Adrenal gland (tissue), 12 donors: Measurements from ENCODE around the gene GPR6. TPM values are rescaled to one million over a fixed set of nuclear protein-coding genes. Genes with fewer than 3 reads are reported as not detected.

Experiments
- DNase-seq, 7 donors: peaks; one replicate each; pipeline ENCODE4 v3.0.0-alpha.2; 2019 to 2020
- H3K27ac ChIP-seq, 5 donors: fragments of 200-600 bp; sonication (generic) in 4 of 5; 1 replicate in 3 of 5; 2 replicates in 2 of 5; pipeline versions ENCODE4 v1.5.1 to v1.8.0; 2016 to 2020; ENCODE audit warnings: mild to moderate bottlenecking in 1 of 5
- H3K27me3 ChIP-seq: fragments of 200-600 bp; 2 replicates; pipeline ENCODE4 v1.8.0; 2021
- H3K36me3 ChIP-seq, 2 donors: fragments of 200-600 bp; replicated peaks in 1 of 2; 1 replicate in 1 of 2; 2 replicates in 1 of 2; pipeline versions ENCODE4 v1.5.1 to v1.8.0; 2018 to 2022
- H3K4me1 ChIP-seq, 2 donors: fragments of 200-600 bp; replicated peaks in 1 of 2; 1 replicate in 1 of 2; 2 replicates in 1 of 2; pipeline versions ENCODE4 v1.5.1 to v1.8.0; 2018 to 2021
- H3K4me3 ChIP-seq, 4 donors: fragments of 200-600 bp; sonication (generic) in 3 of 4; one replicate each; pipeline ENCODE4 v1.5.1; 2016 to 2018
- H3K9me3 ChIP-seq, 3 donors: fragments of 200-600 bp; sonication (generic) in 1 of 3; replicated peaks in 1 of 3; 1 replicate in 2 of 3; 2 replicates in 1 of 3; pipeline versions ENCODE4 v1.5.1 to v1.8.0; 2016 to 2021
- POLR2A ChIP-seq, 2 donors: fragments of 450-650 bp; IDR thresholded peaks; one replicate each; pipeline ENCODE4 v1.6.1; 2017; ENCODE audit warnings: antibody characterized with exemption in 2 of 2, mild to moderate bottlenecking in 2 of 2, moderate library complexity in 1 of 2
- WGBS, 4 donors: extraction: QIAGEN DNeasy Blood & Tissue Kit in 2 of 4; methylation state at CpG; one replicate each; pipeline versions ENCODE4 v1.1.5 to v1.1.7; 2013 to 2017; 5-methylcytosine and 5-hydroxymethylcytosine counted together
- intact Hi-C, 2 donors: fragments of 100-400 bp; cut with DNase I; formaldehyde crosslinking; loops; one replicate each; pipeline versions ENCODE4 v1.14.1 to v1.15.0; 2022 to 2023
- polyA plus RNA-seq, 3 donors: library from polyadenylated mRNA; stranded (reverse); fragments of 200-250 nt in 2 of 3; fragments of 350-450 nt in 1 of 3; fragmentation: Illumina TruSeq in 1 of 3; extraction: RNeasy Lipid Tissue Mini Kit (QIAGEN cat#74804) in 1 of 3; gene quantifications; one replicate each; pipeline ENCODE4 v1.2.3, GENCODE V29; 2013 to 2014
- total RNA-seq, 9 donors: library from RNA; depleted of rRNA in 4 of 9; stranded (reverse); fragments of >200 nt in 4 of 9; fragments of 120-200 nt in 1 of 9; fragmentation: NEBNext Ultra II Directional in 1 of 9; extraction: Animal tissue kit (Norgen Biotek cat#: 25700) in 1 of 9; gene quantifications; one replicate each; pipeline versions ENCODE4 v1.1.0 to v1.2.4, GENCODE V29; 2013 to 2023
- TF ChIP-seq, protein P1 (sequence below), 6 experiments: fragments of 450-650 bp in 4 of 6; fragments of 200-600 bp in 2 of 6; sonication (generic) in 1 of 6; IDR thresholded peaks; 1 replicate in 5 of 6; 2 replicates in 1 of 6; pipeline versions ENCODE4 v1.5.1 to v1.8.0; 2016 to 2021; ENCODE audit warnings: antibody characterized with exemption in 6 of 6, mild to moderate bottlenecking in 2 of 6, moderate library complexity in 1 of 6
- donor health status: healthy with polysubstance abuse.
- donor health status: Bipolar disorder and iron deficiency.
- donor health status: DM: yes; HTN: yes; CAD: no.
- donor health status: DM: no; HTN: no; CAD: no.
- donor health status: DM: no; HTN: no; CAD: no.
- donor health status: DM: yes; HTN: yes; CAD: no.

GPR6 gene
- total and polyA plus RNA-seq, 12 donors: not detected

DNA sequence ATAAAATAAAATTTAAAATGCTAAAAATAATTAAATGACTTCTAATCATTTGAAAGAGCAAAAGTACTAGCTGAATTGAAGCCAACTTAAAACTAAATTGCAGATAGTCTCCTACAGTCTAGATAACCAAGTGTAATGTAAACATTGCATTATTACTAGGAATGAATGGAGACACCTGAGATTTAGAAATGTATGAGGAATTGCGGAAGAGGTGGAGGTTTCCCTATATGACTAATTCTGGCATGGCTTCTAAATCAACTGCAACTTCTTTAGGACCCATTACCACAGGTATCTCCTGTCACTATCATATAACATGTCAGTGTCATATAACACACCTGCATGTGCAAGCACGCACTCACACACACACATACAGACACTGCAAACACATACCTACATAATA is 13.2 kb upstream of the GPR6 start:
- 94 to 100% (median 96%) methylated on average over 2 of the region's 2 CpGs for WGBS, 4 donors

DNA sequence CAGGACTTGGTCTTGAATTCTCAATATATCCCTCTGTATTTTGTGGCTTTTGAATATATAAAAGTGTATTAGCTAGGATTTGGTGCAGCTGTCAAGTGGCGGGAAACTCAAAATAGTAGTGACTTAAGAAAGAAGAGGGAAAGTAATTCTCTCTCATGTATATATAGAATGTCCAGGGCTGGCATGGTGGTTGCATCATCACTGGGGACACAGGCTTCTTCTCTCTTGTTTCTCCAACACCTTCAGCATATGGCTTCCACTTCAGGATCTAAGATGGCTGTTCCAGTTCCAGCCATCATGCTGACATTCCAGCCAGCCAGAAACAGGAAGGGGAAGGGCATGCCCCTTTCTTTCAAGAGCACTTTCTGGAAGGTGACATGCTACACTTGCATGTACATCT is 11.8 kb upstream of the GPR6 start:
- H3K9me3 ChIP-seq: no peaks in the 10 kb centered on the region
- 96 to 100% (median 97%) methylated on average over 1 of the region's 1 CpG for WGBS, 4 donors
- H3K27ac ChIP-seq: no peak overlapping the region
- no peak for TF ChIP-seq POLR2A (IDR thresholded peaks at IDR 0.05)
- TF ChIP-seq, protein P1, sequence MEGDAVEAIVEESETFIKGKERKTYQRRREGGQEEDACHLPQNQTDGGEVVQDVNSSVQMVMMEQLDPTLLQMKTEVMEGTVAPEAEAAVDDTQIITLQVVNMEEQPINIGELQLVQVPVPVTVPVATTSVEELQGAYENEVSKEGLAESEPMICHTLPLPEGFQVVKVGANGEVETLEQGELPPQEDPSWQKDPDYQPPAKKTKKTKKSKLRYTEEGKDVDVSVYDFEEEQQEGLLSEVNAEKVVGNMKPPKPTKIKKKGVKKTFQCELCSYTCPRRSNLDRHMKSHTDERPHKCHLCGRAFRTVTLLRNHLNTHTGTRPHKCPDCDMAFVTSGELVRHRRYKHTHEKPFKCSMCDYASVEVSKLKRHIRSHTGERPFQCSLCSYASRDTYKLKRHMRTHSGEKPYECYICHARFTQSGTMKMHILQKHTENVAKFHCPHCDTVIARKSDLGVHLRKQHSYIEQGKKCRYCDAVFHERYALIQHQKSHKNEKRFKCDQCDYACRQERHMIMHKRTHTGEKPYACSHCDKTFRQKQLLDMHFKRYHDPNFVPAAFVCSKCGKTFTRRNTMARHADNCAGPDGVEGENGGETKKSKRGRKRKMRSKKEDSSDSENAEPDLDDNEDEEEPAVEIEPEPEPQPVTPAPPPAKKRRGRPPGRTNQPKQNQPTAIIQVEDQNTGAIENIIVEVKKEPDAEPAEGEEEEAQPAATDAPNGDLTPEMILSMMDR (IDR thresholded peaks at IDR 0.05): no peak
- H3K4me3 ChIP-seq: no peak overlapping the region
- no peak for DNase-seq
- intact Hi-C loops: no loop called here
- no peaks in the 10 kb centered on the region for H3K4me1 ChIP-seq
- H3K27me3 ChIP-seq: no peaks in the 10 kb centered on the region
- H3K36me3 ChIP-seq: no peaks in the 10 kb centered on the region

More for the DNA sequence above, 13.2 kb upstream of the GPR6 start:
- no peaks in the 10 kb centered on the region for H3K4me1 ChIP-seq
- no peak overlapping the region for H3K27ac ChIP-seq
- no peaks in the 10 kb centered on the region for H3K27me3 ChIP-seq
- H3K36me3 ChIP-seq: no peaks in the 10 kb centered on the region
- no peak overlapping the region for H3K4me3 ChIP-seq
- intact Hi-C loops: no loop called here
- TF ChIP-seq POLR2A (IDR thresholded peaks at IDR 0.05): no peak
- TF ChIP-seq, protein P1 (IDR thresholded peaks at IDR 0.05): no peak
- no peak for DNase-seq
- no peaks in the 10 kb centered on the region for H3K9me3 ChIP-seq

DNA sequence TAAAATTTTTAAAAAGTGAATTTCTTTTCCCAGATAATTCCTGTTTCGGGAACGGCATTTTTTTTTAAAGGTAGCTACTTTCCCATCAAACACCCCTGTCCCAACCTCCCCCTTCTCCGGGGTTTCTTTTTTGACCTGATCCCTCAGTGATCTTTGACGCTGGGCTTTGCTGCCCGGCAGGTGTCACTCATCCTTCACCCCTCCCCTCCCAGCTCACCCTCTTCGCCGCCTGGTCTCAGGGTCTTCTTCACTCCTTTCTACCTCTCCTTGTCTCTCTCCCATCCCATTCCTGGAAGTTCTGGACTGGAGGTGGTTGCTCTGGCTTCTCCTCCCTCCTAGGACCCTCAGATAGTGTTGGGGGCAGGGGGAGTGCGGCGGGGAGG is 329 bp upstream of the GPR6 start:
- H3K36me3 ChIP-seq: no peaks in the 10 kb centered on the region
- no peaks in the 10 kb centered on the region for H3K4me1 ChIP-seq
- peaks cover 47% of the 10 kb centered on the region for H3K27me3 ChIP-seq
- no peaks in the 10 kb centered on the region for H3K9me3 ChIP-seq
- 15 to 18% (median 16%) methylated on average over 9 of the region's 9 CpGs for WGBS, 4 donors
- TF ChIP-seq POLR2A (IDR thresholded peaks at IDR 0.05): no peak
- TF ChIP-seq, protein P1 (IDR thresholded peaks at IDR 0.05): no peak
- intact Hi-C loops: no loop called here
- no peak overlapping the region for H3K4me3 ChIP-seq
- no peak overlapping the region for H3K27ac ChIP-seq
- DNase-seq: no peak

DNA sequence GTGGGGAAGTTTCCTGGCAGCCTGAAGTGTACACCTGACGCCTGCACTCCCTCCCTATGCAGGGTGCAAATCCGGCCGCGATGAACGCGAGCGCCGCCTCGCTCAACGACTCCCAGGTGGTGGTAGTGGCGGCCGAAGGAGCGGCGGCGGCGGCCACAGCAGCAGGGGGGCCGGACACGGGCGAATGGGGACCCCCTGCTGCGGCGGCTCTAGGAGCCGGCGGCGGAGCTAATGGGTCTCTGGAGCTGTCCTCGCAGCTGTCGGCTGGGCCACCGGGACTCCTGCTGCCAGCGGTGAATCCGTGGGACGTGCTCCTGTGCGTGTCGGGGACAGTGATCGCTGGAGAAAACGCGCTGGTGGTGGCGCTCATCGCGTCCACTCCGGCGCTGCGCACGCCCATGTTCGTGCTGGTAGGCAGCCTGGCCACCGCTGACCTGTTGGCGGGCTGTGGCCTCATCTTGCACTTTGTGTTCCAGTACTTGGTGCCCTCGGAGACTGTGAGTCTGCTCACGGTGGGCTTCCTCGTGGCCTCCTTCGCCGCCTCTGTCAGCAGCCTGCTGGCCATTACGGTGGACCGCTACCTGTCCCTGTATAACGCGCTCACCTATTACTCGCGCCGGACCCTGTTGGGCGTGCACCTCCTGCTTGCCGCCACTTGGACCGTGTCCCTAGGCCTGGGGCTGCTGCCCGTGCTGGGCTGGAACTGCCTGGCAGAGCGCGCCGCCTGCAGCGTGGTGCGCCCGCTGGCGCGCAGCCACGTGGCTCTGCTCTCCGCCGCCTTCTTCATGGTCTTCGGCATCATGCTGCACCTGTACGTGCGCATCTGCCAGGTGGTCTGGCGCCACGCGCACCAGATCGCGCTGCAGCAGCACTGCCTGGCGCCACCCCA is 1.2 kb downstream of the GPR6 start:
- H3K36me3 ChIP-seq: no peaks in the 10 kb centered on the region
- no peaks in the 10 kb centered on the region for H3K9me3 ChIP-seq
- no peak overlapping the region for H3K4me3 ChIP-seq
- no peak for DNase-seq
- WGBS, 4 donors: 7 to 14% (median 11%) methylated on average over 16 to 81 of the region's 81 CpGs
- peaks cover 47% of the 10 kb centered on the region for H3K27me3 ChIP-seq
- no peaks in the 10 kb centered on the region for H3K4me1 ChIP-seq
- intact Hi-C loops: no loop called here
- TF ChIP-seq, protein P1 (IDR thresholded peaks at IDR 0.05): no peak
- TF ChIP-seq POLR2A (IDR thresholded peaks at IDR 0.05): no peak
- H3K27ac ChIP-seq: no peak overlapping the region
